SKM-1 treated with dmso at 0.1 percent for 144 hours (cell line): Measurements from ENCODE around the gene SLC41A1.

Experiments used
- DNase-seq: peaks from one replicate; lab custom pipeline; 2025; ENCODE audit not compliant: unreplicated experiment; lab: John Stamatoyannopoulos, UW

Gene SLC41A1

DNA sequence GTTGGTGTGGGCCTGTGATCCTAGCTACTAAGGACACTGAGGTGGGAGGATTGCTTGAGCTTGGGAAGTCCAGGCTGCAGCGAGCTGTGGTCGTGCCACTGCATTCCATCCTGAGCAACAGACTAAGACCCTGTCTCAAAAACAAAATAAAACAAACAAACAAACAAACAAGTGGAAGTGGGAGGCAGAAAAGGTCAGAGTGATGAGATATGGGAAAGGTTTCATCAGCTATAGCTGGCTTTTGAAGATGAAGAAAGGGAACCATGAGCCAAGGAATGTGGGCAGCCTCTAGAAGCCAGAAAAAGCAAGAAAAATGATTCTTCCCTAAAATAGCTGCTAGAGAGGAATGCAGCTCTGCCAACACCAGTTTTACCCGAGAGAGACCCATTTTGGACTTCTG lies 52.4 kb downstream of the SLC41A1 start:
- no peak for DNase-seq

DNA sequence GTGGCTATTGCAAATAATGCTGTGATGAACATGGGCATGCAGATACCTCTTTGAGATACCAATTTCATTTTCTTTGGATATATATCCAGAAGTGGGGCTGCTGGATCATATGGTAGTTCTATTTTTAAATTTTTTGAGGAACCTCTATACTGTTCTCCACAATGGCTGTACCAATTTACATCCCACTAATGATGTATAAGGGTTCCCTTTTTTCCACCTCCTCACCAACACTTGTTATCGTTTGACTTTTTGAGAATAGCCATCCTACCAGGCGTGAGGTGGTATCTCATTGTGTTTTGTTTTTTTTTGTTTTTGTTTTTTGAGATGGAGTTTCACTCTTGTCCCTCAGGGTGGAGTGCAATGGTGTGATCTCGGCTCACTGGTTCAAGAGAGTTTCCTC lies 56.4 kb downstream of the SLC41A1 start:
- DNase-seq: no peak

DNA sequence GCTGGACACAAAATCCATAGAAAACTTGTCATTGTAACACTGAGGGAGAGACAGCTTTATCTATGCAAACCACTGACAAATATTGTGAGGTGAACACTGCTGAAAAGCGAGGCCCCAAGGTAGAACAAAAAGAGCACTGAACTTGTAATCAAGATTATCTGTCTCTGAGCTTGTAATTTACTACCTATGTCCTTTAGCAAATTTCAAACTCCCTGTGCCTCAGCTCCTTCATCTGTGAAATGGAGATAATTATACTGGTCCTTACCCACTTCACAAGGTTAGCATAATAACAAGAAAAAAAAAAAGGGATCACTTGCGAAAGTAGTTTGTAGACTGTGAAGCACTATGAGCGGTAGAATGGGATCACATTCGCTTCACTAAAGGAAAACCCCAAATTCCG lies 58.1 kb downstream of the SLC41A1 start:
- DNase-seq: no peak

DNA sequence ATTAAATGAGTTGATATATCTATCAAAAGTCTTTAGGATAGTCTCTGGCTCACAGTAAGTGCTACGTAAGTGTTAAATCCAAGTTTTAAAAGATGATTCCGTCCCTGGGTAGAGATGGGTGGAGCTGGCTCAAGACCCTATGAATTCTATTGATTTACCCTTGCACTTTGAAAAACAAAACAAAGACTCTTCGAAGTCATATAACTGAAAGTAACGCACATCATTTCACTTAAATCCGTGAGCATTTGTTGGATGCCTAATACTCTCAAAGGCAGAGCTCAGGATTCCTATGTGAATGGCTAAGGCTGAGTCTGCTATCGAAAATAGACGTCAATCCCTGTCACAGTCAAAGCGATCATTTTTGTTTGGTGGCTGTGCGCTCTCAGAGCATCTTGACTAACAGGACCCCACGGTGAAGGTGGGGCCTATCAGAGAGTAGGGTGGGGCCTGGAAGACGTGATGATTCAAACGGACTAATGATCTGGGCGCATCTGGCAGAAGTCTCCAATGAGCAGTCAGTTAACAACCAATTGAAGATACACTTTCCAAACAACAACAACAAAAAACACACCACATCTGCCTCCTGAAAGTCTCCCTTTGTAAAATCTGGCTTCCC lies 61.9 kb downstream of the SLC41A1 start:
- DNase-seq: no peak

GRCh38 chr1:205750138-205751035 lies 62.6 kb downstream of the SLC41A1 start, which contains the start of gene NUCKS1:
Gene NUCKS1, minus strand, starts transcription at chr1:205750182. Its CDS starts 209 bp downstream, at chr1:205749973.
- DNase-seq: peak; percentile 99

DNA sequence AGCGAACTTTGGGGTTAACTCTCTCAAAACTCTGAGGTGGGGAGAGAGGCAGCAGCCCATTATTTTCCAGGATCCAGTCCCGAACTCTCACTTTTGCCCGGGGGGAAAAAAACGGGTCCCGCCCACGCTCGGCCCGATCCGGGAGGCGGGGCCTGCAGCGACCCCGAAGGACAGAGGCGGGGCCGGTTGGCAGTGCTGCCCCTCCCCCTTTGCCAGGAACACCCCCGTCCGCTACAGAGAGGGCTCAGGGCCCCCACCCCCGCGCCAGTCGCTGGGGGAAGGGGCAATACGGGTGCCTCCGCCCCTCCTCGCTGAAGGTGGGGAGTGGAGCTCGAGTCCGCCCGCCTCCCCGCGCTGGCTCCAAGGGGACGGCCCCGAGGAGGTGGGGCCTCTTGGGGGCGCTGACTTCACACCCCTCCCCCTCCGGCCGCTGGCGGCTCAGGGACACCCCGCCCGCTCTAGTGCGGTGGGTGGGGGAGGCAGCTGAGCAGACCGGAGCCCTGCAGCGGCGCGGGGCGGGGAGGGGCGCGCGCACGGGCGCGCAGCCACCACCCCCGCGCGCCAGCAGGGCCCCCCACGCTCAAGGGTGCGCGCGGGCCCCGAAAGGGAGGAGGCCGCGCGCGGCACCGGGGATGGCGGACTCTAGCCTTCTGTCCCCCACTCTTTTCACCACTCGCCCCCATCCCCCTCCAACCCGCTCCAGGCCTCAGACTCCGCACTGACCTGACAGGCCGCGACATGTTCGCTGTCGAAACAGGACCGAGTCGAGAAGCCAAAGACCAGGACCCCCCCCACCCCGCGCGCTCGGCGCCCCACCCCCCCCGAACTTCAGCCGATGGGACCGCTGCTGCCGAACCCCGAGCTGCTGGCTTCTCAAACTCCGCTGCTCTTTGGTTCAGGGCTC lies 63.5 kb downstream of the SLC41A1 start:
- DNase-seq: peak; percentile 97

GRCh38 chr1:205748403-205749233 lies 64.4 kb downstream of the SLC41A1 start:
- DNase-seq: peak; percentile 71

GRCh38 chr1:205746757-205747412 lies 66.1 kb downstream of the SLC41A1 start:
- no peak for DNase-seq

GRCh38 chr1:205744403-205744802 lies 68.6 kb downstream of the SLC41A1 start:
- no peak for DNase-seq

GRCh38 chr1:205743977-205744376 lies 69.0 kb downstream of the SLC41A1 start:
- no peak for DNase-seq

DNA sequence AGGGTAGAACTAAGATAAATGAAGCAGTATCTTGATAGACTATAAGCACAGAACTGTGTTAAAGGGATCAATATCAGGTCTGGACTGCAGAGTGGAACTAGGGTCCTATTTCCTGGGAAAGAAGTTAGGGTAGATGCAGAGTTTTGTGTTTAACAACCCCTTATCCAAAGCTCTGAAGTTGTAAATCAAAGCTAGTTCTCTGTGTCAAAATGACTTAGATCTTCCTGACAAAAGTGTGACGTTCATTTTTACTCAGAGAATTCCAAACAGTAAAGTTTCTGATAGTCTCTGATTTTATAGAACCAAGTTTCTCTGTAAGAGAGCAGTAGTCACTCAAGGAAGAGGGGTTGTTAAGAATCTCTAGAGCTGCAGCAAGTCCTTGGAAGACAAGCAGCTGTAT lies 71.3 kb downstream of the SLC41A1 start:
- no peak for DNase-seq

GRCh38 chr1:205739348-205740160 lies 73.4 kb downstream of the SLC41A1 start:
- DNase-seq: no peak
